ENCODE results near the gene CCNB2. TPM values are rescaled to one million over a fixed set of nuclear protein-coding genes. Genes with fewer than 3 reads are reported as not detected.

The CCNB2 gene
- total and polyA plus RNA-seq, 2 experiments from 2014 or later = 15.3 to 20.9 TPM

- no peak overlapping the region for H2AFZ ChIP-seq
- no peaks in the 10 kb centered on the region for H3K27me3 ChIP-seq
- TF ChIP-seq CTCF (IDR thresholded peaks at IDR 0.05; ENCODE audit: poor library complexity) = no peak
- no peak for TF ChIP-seq EZH2phosphoT487 (IDR thresholded peaks at IDR 0.05; ENCODE audit: low read depth, severe bottlenecking, unreplicated experiment)
- no peak for TF ChIP-seq EZH2 (IDR thresholded peaks at IDR 0.05; ENCODE audit: borderline replicate concordance)
- no peaks in the 10 kb centered on the region for H3K9me3 ChIP-seq (ENCODE audit: low read depth)
- no peak overlapping the region for H3K4me3 ChIP-seq
- H3K79me2 ChIP-seq = no peaks in the 10 kb centered on the region
- no peaks in the 10 kb centered on the region for H3K9me2 ChIP-seq (replicated peaks; ENCODE audit: insufficient read depth)
- no peak overlapping the region for H3K27ac ChIP-seq
- no peaks in the 10 kb centered on the region for H3K36me3 ChIP-seq (replicated peaks; ENCODE audit: insufficient read depth, low read depth)
- no peaks in the 10 kb centered on the region for H3K4me1 ChIP-seq (ENCODE audit: insufficient read depth)
- 85% methylated on average over 4 of the region's 4 CpGs for WGBS (ENCODE audit: low lambda C conversion rate, missing lambda C conversion rate)
- H4K20me1 ChIP-seq (ENCODE audit: insufficient read depth, poor library complexity, severe bottlenecking) = no peaks in the 10 kb centered on the region
- DNase-seq (ENCODE audit: low spot score) = no peak
- no peak overlapping the region for H3K4me2 ChIP-seq
These were observed 41.9 kb upstream of the CCNB2 start for GRCh38 chr15:59063042-59063441.

- Histone ChIP-seq H3K9me2 (replicated peaks; ENCODE audit: insufficient read depth) (no peaks in the 10 kb centered on the region), H4K20me1 (ENCODE audit: insufficient read depth, poor library complexity, severe bottlenecking) (no peaks in the 10 kb centered on the region), H3K4me3 (no peak overlapping the region), H3K36me3 (replicated peaks; ENCODE audit: insufficient read depth, low read depth) (no peaks in the 10 kb centered on the region), H3K4me2 (no peak overlapping the region), H3K4me1 (ENCODE audit: insufficient read depth) (no peaks in the 10 kb centered on the region), H3K27ac (no peak overlapping the region), H3K79me2 (no peaks in the 10 kb centered on the region), H3K27me3 (no peaks in the 10 kb centered on the region), H2AFZ (no peak overlapping the region), H3K9me3 (ENCODE audit: low read depth) (no peaks in the 10 kb centered on the region)
- TF ChIP-seq EZH2 (IDR thresholded peaks at IDR 0.05; ENCODE audit: borderline replicate concordance) (no peak), CTCF (IDR thresholded peaks at IDR 0.05; ENCODE audit: poor library complexity) (no peak), EZH2phosphoT487 (IDR thresholded peaks at IDR 0.05; ENCODE audit: low read depth, severe bottlenecking, unreplicated experiment) (no peak)
- WGBS (ENCODE audit: low lambda C conversion rate, missing lambda C conversion rate) = 50% methylated on average over 1 of the region's 1 CpG
- DNase-seq (ENCODE audit: low spot score) = no peak
These were observed 35.5 kb upstream of the CCNB2 start for GRCh38 chr15:59069430-59069829.

GRCh38 chr15:59074607-59075006 lies 30.3 kb upstream of the CCNB2 start:
- no peaks in the 10 kb centered on the region for H3K4me1 ChIP-seq (ENCODE audit: insufficient read depth)
- no peaks in the 10 kb centered on the region for H4K20me1 ChIP-seq (ENCODE audit: insufficient read depth, poor library complexity, severe bottlenecking)
- no peaks in the 10 kb centered on the region for H3K27me3 ChIP-seq
- H3K9me3 ChIP-seq (ENCODE audit: low read depth) = no peaks in the 10 kb centered on the region
- TF ChIP-seq CTCF (IDR thresholded peaks at IDR 0.05; ENCODE audit: poor library complexity) = no peak
- TF ChIP-seq EZH2phosphoT487 (IDR thresholded peaks at IDR 0.05; ENCODE audit: low read depth, severe bottlenecking, unreplicated experiment) = no peak
- TF ChIP-seq EZH2 (IDR thresholded peaks at IDR 0.05; ENCODE audit: borderline replicate concordance) = no peak
- no peak overlapping the region for H3K4me3 ChIP-seq
- no peak overlapping the region for H3K4me2 ChIP-seq
- H3K79me2 ChIP-seq = no peaks in the 10 kb centered on the region
- H2AFZ ChIP-seq = no peak overlapping the region
- 100% methylated on average over 1 of the region's 1 CpG for WGBS (ENCODE audit: low lambda C conversion rate, missing lambda C conversion rate)
- no peak overlapping the region for H3K27ac ChIP-seq
- H3K36me3 ChIP-seq (replicated peaks; ENCODE audit: insufficient read depth, low read depth) = peaks cover 6% of the 10 kb centered on the region
- DNase-seq (ENCODE audit: low spot score) = no peak
- H3K9me2 ChIP-seq (replicated peaks; ENCODE audit: insufficient read depth) = no peaks in the 10 kb centered on the region

- DNase-seq (ENCODE audit: low spot score) = no peak
- Histone ChIP-seq H3K4me2 (no peak overlapping the region), H4K20me1 (ENCODE audit: insufficient read depth, poor library complexity, severe bottlenecking) (no peaks in the 10 kb centered on the region), H2AFZ (no peak overlapping the region), H3K4me3 (no peak overlapping the region), H3K9me3 (ENCODE audit: low read depth) (no peaks in the 10 kb centered on the region), H3K4me1 (ENCODE audit: insufficient read depth) (no peaks in the 10 kb centered on the region), H3K9me2 (replicated peaks; ENCODE audit: insufficient read depth) (no peaks in the 10 kb centered on the region), H3K27ac (no peak overlapping the region), H3K27me3 (no peaks in the 10 kb centered on the region), H3K36me3 (replicated peaks; ENCODE audit: insufficient read depth, low read depth) (no peaks in the 10 kb centered on the region), H3K79me2 (peaks cover 3% of the 10 kb centered on the region)
- TF ChIP-seq EZH2phosphoT487 (IDR thresholded peaks at IDR 0.05; ENCODE audit: low read depth, severe bottlenecking, unreplicated experiment) = no peak
- TF ChIP-seq EZH2 (IDR thresholded peaks at IDR 0.05; ENCODE audit: borderline replicate concordance) = no peak
- TF ChIP-seq CTCF (IDR thresholded peaks at IDR 0.05; ENCODE audit: poor library complexity) = no peak
- 92% methylated on average over 2 of the region's 2 CpGs for WGBS (ENCODE audit: low lambda C conversion rate, missing lambda C conversion rate)
These were observed 17.2 kb upstream of the CCNB2 start for GRCh38 chr15:59087731-59088130.
